ENCODE measurements around the gene RMND1.
"Not testable (repeated sequence)": the region's sequence is repeated elsewhere in the genome, so short reads cannot be mapped to it uniquely, and the experiment has no call there.

The RMND1 gene

GRCh38 chr6:151455751-151456398 lies 3.9 kb upstream of the RMND1 start:
- not testable (repeated sequence) for DNase-seq

- DNase-seq: no peak
These were observed 963 bp upstream of the RMND1 start for GRCh38 chr6:151452750-151453427.

GRCh38 chr6:151451417-151451949 lies 443 bp downstream of the RMND1 start:
- no peak for DNase-seq

- not testable (repeated sequence) for DNase-seq
These were observed 998 bp downstream of the RMND1 start for GRCh38 chr6:151450928-151451327.

DNA sequence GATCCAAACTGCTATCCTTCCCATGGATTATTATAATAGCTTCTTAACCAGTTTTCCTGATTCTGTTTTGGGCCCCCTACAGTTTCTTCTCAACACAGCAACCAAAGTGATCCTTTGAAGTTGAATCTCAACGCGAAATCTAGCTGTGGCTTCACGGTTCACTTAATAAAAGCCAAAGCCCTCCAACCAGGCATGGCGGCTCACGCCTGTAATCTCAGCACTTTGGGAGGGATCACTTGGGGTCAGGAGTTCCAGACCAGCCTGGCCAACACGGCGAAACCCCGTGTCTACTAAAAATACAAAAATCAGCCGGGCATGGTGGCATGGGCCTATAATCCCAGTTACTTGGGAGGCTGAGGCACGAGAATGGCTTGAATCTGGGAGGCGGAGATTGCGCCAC lies 3.3 kb downstream of the RMND1 start:
- no peak for DNase-seq

DNA sequence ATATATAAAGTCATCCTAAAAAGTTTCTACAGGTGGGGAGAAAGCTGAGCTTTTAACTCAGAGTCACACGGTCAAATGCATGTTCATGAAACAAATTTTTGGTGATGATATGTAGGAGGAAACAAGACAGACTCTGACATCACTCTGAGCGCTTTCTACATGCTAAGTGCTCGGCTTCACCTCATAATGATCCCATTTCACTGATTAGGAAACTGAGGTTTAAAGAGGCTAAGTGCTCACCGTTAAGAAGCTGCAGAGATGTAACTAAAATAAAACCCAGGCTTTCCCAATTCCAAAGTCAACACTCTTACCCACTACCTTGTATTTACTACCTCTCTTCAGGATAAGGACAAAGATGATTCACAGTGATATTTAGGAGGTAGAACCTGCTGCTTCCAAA lies 4.7 kb downstream of the RMND1 start:
- no peak for DNase-seq

- DNase-seq: no peak
These were observed 6.4 kb downstream of the RMND1 start for GRCh38 chr6:151445482-151445881.

GRCh38 chr6:151443911-151444621 lies 7.9 kb downstream of the RMND1 start:
- DNase-seq: no peak

GRCh38 chr6:151443454-151443853 lies 8.5 kb downstream of the RMND1 start:
- no peak for DNase-seq

GRCh38 chr6:151442371-151442770 lies 9.6 kb downstream of the RMND1 start:
- DNase-seq: no peak

DNA sequence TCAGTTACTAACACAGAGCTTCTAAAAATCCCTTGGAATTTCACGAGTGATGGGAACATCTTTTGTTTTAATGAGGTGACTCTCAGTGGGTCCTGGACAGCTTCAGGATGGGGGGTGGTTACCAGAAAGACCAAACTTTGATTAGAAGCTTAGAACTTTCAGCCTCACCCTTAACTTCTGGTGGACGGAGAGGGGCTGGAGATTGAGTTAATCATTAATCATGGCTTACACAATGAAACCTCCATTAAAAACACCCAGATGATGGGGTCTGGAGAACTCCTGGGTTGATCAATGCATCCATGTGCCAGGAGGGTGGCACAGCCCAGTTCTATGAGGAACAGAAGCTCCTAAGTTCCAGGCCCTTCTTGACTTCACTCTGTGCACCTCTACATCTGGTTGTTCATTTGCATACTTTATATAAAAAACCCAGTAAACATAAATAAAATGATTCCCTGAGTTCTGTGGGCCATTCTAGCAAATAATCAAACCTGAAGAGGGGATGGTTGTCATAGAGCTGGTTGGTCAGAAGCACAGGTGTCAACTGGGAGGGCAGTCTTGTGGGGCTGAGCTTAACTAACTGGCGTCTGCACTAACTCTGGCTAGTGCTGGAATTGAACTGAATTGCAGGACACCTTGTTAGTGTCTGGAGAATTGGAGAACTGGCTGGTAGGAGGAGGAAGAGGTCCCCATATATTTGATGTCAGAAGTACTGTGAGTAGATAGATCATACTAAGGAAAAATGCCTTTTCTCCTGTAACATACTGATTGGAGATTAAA lies 10.3 kb downstream of the RMND1 start:
- DNase-seq: no peak

GRCh38 chr6:151440930-151441329 lies 11.0 kb downstream of the RMND1 start:
- DNase-seq: no peak

DNA sequence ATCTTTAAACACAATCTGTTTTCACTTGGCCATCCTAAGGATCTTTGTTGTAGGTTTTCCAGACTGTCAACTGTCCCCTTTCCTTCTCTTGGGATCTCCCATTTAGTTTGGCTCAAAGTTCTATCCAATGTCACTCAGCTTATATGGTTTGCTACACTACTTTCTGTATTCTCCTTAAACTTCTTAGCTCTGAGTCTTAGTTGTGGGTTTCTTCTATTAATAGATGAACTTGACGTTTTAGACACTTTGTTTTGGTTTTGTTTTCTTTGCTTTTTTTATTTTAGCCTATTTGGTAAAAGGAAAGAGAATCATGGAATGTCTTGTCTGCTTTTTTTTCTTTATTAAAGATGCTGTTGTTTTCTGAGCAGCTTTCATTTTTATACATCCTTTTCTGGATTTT lies 11.4 kb downstream of the RMND1 start:
- DNase-seq: no peak

DNA sequence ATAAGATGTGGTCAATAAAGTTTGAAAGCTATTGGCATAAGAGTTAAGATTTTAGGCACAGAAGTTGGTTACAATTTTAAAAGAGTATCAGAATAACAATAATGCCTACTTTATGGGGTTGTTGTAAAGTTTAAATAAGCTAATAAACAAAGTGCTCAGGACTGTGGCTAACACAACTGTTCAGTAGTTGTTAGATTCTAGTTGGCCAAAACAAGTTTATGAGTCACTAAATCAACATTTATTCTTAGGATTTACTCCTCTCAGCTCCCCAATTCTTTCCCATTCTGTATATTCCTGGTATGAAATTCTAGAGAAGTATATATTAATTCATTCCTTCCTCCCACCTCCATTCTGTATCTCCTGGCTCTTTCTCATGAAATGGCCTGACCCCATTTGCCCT lies 14.5 kb downstream of the RMND1 start:
- DNase-seq: no peak

DNA sequence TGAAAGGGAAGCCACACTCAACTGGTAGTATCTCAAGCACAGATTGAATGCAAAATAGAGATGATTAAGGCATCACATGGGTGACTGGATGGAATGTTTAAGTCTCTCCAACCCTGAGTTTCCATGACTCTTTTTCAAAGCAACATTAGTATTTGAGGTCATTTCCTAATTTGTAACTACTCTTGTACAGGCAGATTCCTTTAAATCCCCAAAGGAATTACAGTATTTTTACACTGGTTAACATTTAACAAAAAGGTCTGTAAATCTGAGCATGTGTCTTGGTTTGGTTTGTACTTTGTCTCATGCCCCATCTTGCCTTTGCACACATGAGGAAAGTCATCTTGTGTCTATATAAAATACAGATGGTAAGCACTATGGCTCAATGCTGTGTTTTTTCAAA lies 15.1 kb downstream of the RMND1 start:
- DNase-seq: no peak

- no peak for DNase-seq
These were observed 15.6 kb downstream of the RMND1 start for GRCh38 chr6:151436300-151436699.

GRCh38 chr6:151434369-151434768 lies 17.6 kb downstream of the RMND1 start:
- DNase-seq: no peak

GRCh38 chr6:151432651-151433050 lies 19.3 kb downstream of the RMND1 start:
- DNase-seq: no peak

DNA sequence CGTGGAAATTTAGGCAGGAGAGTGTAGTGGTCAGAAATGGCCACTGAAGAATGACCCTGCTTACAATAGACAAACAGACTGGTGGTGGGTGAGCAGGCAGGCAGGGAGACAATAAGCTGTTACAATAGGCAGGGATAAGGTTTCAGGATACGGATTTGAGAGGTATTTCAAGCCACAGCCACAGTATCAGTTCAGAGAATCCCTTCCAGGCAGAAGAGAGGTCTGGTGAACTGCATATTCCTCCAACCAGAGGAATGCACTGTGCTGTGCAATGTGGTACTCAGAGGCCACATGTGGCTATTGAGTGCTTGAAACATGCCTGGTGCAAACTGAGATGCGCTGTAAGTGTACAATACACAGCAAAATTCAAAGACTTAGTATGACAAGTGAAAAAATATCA lies 20.6 kb downstream of the RMND1 start:
- DNase-seq: no peak

- no peak for DNase-seq
These were observed 21.0 kb downstream of the RMND1 start for GRCh38 chr6:151430886-151431285.

DNA sequence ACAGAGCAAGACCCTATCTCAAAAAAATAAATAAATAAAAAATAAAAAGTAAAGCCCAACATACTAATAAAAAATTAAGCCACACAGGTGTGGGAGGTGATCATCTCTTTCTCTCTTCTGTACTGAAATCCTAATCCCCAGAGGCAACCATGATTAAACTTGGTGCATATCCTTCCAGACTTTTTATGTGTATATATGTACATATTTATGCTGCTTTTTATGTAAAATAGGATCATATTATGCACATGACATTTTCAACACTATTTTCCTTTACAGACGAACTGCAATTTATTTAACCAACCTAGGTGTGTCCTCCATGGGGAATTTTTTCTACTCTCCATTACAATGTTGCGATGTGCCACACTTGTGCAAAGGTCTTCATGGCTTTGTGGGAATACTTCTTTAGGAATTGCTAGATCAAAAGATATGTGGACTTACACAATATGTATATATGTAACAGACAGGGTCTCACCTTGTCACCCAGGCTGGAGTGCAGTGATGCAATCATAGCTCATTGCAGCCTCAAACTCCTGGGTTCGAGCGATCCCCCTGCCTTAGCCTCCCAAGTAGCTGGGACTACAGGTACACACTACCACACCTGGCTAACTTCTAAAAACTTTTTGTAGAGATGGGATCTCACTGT lies 23.7 kb downstream of the RMND1 start:
- DNase-seq: no peak

DNA sequence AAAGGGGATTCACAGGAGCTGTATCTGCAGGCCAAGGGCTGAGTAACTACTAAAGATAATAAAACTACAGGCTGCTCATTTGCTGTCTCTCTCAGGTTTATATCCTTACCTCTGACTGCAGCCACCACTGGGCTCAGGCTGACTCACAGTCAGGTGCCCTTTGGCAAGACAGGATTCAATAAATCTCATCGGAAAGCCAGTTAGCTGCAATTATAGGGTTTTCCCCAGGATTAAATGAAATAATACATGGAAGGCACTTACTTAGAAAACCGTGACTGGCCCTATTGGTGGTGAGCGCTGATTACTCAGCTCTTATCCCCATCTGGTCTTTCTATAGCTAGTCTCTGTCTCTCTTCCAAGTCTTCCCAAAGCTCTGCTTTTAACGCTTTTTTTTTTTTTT lies 26.4 kb downstream of the RMND1 start:
- no peak for DNase-seq

Data from right kidney (tissue), 1 donor.